Ramos (cell line): Measurements from ENCODE around the gene GATAD2A.

ENCODE experiments used
- in situ Hi-C: fragments of 300-500 bp; cut with MboI; formaldehyde crosslinking; loops from one replicate; pipeline ENCODE4 v1.14.3; 2022; ENCODE audit warnings: low sequenced_read_pairs; ENCODE audit not compliant: unreplicated experiment

Gene GATAD2A

DNA sequence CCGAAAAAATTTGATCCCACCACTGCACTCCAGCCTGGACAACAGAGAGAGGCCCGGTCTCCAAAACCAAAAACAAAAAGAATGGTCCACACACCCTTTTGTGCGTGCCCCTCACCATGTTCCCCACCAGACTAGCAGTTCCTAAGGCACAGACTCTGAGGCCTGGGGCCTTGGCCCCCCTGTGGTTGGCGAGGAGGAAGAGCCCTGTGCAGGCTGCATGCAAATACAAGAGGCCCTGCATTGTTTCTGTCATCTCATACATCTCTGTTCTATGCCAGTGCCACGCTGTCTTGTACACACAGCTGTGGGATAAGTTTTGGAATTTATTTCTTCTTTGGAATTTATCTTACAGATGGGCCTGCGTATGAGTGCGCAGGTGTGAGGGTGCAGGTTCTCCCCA is 118.6 kb downstream of the GATAD2A start:
- in situ Hi-C loops: no loop called here

DNA sequence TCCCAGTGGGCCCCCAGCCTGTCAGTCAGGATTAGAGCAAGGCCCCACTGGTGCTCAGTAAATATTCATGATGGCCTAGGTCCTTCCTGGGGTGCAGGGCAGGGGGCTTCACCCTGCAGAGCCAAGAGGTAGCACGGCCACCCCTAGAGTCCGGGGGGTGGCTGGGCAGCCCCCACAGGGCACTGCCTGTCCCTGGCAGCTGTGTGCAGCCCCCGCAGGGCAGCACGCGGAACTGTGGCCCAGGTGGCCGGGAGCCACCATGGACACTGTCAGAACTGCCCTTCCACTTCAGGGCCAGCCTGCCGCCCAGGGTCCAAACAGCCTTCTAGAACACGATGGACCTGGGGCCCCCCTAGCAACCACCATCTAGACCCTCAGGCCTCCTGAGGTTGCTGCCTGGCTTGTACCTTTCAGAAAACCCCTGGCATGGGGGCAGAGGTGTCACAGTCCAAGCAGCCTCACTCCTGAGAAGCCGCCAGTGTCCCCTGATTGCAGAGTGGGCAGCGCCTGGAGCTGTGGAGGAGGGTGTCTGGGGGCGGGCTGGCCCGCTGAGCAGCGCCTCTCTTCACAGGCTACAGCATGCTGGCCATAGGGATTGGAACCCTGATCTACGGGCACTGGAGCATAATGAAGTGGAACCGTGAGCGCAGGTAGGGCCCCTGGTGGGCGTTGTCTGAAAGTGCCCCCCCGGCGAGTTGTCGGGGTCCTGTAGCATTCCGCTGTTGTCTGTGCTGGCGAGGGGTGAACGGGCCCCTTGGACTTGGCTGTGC is 120.3 kb downstream of the GATAD2A start:
- in situ Hi-C loops: loop anchor here (25.0 kb wide), 2 partner anchors 437 to 737 kb away; no protein-coding TSS in a partner anchor

DNA sequence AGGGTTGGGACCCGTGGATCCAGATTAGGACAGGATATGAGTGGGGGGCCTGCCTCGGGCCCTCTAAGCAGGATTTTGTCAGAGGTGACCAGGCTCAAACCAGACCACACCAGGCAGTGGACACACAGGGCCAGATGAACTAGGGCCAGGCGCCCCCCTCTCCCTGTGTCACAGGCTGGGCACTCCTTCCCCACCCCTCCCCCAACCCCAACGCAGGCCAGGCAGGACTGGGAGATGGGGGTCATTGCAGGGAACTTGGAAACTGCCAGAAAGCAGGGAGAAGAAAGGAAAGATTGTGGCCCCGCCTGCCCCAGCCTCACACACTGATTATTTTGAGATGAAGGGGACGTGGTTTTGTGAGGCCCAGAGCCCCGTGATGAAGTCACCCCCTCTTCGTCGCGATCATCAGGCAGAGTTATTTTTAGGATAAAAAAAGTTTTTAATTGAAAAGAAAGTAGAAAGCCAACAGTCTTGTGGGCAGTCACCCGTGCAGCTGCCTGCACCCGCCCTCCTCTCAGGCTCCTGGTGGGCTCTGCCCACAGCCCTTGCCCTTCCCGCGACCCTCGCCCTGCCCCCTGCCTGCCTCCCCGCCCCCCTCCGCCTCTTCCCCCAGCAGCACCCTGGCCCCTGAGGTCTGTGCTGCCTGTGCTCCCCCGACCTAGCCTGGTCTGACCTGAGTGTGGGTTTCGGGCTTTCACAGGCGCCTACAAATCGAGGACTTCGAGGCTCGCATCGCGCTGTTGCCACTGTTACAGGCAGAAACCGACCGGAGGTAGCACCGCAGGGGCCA is 121.3 kb downstream of the GATAD2A start:
- in situ Hi-C loops: loop anchor here (25.0 kb wide), 2 partner anchors 436 to 736 kb away; no protein-coding TSS in a partner anchor

DNA sequence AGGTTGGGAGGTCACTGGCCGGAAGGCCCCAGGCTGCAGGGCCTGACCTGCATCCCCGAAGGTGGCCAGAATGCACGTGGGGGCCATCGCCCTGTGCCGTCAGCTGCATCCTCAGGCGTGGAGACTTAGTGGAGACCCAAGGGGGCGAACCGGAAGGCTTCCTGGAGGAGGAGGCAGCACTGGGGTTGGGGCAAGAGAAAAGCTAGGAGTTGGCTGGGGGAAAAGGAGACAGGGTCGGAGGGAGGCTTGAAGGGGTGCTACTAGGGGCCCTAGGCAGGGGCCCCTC is 121.8 kb downstream of the GATAD2A start:
- in situ Hi-C loops: loop anchor here (25.0 kb wide), 2 partner anchors 435 to 735 kb away; no protein-coding TSS in a partner anchor

DNA sequence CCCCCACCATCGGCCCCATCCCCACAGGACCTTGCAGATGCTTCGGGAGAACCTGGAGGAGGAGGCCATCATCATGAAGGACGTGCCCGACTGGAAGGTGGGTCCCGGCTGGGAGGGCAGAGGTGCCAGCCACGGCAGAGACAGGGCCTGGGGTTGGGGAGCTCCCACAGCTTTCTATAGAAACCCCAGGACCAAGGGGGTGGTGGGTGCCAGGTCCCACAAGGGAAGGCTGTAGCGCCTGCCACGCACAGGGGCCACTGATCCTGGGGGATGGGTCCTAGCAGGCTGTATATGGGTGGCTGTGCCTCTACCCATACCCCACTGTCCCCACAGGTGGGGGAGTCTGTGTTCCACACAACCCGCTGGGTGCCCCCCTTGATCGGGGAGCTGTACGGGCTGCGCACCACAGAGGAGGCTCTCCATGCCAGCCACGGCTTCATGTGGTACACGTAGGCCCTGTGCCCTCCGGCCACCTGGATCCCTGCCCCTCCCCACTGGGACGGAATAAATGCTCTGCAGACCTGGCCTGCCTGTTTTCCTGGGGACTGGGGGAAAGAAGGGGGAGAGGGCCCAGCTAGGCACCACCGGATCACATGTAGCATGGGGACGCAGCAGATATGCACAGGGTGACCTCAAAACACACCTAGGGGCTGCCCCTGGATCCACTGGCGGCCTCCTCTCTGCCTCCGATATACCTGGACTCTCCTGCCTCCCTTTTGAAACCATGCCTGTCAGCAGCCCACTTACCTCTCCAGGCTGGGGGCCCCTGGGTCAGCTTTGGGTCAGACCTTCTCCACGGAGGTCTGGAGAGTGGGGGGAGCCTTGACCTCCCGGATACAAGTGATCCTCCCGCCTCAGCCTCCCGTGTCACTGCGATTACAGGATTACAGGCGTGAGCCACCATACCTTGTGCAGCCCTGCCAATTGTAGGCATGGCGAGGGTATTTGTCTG is 122.5 kb downstream of the GATAD2A start:
- in situ Hi-C loops: loop anchor here (25.0 kb wide), 2 partner anchors 434 to 734 kb away; no protein-coding TSS in a partner anchor

DNA sequence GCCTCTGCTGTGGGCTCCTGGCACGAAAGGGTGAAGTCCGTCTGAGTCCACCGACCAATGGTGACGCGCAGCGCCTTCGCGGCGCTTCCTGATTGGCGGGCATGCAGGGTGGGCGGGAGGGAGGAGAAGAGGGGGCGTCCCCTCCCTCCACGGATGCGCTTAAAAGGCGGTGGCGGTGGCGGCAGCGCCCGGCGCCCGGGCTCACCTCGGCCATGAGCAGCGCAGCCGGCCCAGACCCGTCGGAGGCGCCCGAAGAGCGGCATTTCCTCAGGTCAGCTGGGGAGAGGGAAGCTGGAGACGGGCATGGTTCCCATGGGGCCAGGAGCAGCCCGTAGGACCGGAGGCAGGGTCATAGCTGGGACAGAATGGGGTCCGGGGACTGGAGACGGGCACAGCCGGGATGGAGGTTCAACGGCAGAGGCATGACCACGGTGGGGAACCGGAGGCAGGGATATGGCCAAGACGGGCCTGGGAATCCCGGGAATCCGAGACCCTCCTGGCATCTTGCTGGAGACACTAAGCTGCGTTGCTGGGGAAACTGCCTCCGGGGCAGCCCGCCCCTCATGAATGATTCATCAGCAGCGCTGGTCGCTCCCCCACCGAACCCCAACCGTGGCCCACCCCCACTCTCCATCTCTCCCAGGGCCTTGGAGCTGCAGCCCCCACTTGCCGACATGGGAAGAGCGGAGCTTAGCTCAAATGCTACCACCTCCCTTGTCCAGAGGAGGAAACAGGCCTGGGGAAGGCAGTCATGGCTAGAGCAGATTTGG is 123.4 kb downstream of the GATAD2A start, which contains the start of gene YJEFN3:
Gene YJEFN3 (plus strand): TSS at position 191 of the 770 bp plus-strand sequence. CDS start 22 bp downstream, at position 213.
- in situ Hi-C loops: loop anchor here (25.0 kb wide), 2 partner anchors 433 to 733 kb away; no protein-coding TSS in a partner anchor

DNA sequence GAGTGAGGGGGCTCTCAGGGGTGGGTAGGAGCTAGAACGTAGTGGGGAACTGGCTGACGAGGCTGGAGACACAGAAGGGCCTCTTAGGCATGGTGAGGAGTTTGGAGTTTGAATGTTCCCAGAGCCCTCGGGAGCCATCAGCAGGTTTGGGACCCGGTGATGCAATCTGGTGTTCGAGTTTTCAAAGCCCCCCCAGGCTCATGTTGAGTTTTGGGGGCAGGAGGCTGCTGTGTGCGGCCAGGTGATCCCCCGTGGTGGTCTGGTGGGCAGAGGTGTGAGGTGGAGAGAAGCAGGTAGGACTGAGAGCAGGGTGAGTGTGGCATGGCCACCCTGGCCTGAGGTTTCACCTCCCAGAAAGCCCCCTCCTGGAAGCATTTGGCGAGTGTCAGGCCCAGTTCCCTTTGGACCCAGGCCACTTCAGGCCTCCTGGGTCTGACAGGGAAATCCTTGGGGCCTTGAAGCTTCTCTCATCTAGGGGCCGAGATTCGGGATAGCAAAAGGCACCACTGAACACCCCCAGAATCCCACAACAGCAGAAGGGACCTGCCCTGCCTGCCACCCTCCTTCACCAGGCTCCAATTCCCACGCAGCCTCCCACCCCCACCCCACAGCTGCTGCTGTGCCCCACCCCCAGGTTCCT is 124.4 kb downstream of the GATAD2A start:
- in situ Hi-C loops: loop anchor here (25.0 kb wide), 2 partner anchors 432 to 732 kb away; no protein-coding TSS in a partner anchor

DNA sequence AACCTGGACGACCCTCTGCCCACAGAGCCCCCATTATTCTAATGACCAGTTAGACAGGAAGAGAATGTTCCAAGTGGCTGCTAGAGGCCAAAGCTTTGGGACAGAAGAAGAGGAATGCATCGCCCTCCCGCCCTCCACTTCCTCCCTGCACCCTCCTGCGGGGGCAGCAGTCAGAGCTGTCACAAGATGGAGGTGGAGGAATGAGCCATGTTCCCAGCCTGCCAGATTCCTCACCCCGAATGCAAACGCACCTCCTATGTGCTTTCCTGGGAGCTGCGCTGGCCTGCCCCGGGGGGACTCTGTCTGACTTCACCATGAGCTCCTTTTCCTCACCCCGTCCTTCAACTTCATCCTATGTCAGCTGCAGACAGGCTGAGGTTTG is 124.9 kb downstream of the GATAD2A start:
- in situ Hi-C loops: loop anchor here (25.0 kb wide), 2 partner anchors 432 to 732 kb away; no protein-coding TSS in a partner anchor

DNA sequence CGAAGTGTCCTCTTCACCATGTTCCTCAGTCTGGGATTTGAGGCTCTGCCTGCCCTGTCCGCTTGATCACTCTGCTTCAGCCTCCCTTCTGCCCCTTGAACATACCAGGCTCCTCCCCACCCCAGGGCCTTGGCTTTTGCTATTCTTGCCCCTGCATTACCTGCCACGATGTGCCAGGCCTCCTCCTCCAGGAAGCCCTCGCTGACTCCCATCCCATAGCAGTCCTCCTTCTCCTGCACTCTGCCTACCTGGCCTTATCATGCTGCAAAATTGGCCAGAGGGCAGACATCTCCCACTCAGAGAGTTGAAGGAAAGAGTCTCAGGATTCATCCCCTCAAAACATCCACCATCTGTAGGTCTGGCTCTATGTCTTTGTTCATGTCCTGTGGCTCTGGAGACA is 125.4 kb downstream of the GATAD2A start:
- in situ Hi-C loops: loop anchor here (25.0 kb wide), 2 partner anchors 431 to 731 kb away; no protein-coding TSS in a partner anchor

DNA sequence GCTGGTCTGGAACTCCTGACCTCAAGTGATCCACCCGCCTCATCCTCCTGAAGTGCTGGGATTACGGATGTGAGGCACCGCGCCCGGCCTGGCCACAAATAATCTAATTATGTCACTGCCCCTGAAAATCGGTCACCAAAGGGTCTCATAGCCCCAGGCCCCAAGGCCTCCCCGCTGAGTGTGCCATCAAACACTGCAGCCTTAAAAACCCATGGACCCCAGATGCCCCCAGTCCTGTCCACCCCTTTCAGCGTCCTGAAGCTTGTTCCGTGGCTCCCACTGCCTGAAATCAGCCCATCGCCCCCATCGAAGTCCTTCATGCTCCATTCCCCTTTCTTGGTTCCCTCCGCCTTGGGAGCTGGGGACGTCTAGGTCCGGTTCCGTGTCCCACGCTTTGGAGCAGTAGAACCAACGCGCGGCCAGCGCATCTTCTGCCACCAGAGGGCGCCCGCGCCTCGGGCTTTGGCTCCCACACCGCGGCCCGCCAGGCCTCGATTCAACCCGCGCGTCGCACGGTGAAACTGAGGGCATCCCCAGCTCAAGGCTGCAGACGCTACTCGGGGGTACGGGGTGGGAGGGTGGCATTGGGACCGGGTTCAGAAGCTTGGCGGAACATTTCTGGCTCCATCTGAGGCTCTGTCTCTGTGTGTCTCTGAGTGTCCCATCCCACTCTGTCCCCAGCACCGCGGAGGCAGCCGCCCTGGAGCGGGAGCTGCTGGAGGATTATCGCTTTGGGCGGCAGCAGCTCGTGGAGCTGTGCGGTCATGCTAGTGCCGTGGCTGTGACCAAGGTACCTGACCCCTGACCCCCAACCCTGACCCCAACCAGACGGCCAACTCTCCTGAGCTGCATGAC is 126.7 kb downstream of the GATAD2A start:
- in situ Hi-C loops: loop anchor here (25.0 kb wide), 2 partner anchors 430 to 730 kb away; no protein-coding TSS in a partner anchor

DNA sequence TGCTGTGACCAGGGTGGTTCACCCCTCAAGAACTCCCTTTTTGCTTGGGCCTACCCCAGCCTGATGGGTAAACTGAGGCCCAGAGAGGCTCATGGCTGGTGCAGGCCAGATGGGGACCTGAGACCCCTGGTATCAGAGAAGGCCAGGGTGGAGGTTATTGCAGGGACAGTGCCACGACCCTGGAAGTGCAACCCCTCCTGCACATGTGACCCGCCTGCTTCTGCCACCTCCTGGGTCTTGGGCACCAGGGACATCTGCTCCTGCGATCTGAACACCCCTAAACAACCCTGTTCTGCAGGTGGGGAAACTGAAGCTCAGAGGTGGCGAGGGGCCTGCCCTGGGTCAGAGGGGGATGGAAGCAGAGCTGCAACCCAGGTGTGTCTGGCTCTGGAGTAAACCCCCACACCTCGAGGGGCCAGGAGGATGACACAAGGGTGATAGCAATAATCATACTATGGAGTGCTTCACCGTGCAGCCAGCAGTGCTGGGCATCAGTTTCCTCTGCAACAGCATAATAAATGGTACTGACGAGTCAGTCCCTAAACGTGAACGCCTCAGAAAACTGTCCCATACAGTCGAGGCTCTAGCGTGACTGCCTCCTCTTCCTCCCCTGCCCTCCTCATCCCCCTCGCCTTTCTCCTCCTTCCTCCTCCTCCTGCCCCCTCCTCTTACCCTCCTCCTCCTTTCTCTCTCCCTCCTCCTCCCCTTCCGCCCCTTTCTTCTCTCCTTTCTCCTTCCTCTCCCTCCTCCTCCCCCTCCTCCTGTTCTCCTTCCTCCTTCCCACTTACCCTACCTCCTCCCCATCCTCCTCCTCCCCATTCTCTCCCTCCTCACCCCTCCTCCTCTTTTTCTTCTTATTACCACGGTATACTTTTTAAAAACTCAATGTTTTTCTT is 127.6 kb downstream of the GATAD2A start:
- in situ Hi-C loops: loop anchor here (25.0 kb wide), 2 partner anchors 429 to 729 kb away; no protein-coding TSS in a partner anchor

DNA sequence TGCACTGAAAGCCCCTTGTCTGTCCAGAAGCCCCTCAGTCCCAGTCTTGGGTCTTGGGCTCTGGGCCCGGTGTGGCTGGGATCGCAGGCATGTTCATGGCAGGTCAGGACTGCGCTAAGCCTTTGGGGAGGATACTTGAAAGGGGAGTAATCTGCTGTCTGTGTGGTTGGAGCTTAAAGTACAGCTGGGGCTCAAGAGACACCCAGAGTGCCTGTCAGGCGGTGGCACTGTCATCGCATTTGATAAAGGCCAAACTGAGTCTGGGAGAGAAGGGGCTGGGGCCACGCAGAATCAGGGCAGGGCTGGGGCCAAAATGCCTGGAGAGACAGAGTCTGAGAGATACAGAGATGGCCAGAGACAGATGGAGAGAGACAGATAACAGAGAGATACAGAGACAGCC is 128.4 kb downstream of the GATAD2A start:
- in situ Hi-C loops: loop anchor here (25.0 kb wide), 2 partner anchors 428 to 728 kb away; no protein-coding TSS in a partner anchor

DNA sequence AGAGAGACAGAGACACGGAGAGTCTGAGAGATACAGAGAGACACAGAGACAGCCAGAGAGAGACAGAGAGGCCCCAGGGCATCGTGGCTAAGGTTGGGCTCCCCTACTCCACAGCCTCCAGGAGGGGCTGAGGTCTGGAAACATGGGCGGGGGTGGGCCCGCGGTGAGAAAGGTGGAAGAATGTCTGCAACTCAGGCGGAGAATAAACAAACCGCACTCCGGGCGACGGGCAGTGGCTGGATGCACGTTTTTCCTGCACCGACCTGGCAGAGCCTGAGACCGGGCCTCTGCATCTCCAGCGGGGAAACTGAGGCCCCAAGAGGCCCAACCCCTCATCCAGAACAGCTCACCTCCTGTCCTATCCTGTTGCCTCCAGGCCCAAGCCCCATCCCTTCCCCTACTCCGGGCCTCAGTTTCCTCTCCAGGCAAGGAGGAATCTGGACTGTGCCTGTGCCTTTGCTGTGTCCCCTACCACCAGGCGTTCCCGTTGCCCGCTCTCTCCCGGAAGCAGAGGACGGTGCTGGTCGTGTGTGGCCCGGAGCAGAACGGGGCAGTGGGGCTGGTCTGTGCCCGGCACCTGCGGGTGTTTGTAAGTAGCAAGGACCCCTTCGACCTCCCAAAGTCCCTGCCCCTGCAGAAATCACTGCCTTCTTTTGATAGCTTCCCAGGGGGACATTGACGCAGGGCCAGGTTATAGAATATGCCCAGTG is 129.2 kb downstream of the GATAD2A start:
- in situ Hi-C loops: loop anchor here (5.0 to 25.0 kb wide), 3 partner anchors 108 to 728 kb away; partner anchors contain the start of gene GMIP

DNA sequence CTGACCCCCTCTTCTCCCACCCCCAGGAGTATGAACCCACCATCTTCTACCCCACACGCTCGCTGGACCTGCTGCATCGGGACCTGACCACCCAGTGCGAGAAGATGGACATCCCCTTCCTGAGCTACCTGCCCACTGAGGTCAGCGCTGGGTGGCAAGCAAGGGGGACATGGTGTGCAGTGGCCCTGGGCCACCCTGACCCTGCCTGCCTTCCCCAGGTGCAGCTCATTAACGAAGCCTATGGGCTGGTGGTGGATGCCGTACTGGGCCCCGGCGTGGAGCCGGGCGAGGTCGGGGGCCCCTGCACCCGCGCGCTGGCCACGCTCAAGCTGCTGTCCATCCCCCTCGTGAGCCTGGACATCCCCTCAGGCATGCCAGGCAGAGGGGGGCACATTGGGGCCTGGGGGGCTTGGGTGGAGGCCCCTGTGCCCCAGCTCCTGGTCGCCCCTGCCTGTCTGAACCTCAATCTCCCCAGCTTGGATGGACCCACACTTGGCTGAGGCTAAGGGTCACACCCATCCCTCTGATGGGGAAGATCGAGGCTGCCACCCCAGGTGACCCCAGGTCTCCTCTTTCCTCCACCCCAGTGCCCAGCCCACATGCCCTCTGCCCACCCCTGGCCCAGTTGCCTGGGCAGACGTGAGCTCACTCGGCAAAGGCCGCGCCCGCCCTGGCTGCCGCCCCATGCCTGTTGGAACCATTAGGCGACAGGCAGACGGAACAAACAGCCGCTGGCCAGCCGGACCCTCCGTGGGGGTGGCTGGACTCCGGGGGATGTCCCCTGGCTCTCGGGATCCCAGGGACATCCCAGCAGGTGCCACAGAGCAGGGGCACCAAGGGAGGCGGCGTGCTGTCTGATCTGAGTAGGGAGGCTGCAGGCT is 130.1 kb downstream of the GATAD2A start:
- in situ Hi-C loops: loop anchor here (5.0 to 25.0 kb wide), 3 partner anchors 107 to 727 kb away; partner anchors contain the start of gene GMIP
